ENCODE measurements around the gene EXOC6B. TPM values are rescaled to one million over a fixed set of nuclear protein-coding genes. Genes with fewer than 3 reads are reported as not detected.
"Not testable (repeated sequence)": the region's sequence is repeated elsewhere in the genome, so short reads cannot be mapped to it uniquely, and the experiment has no call there.

The EXOC6B gene
- total RNA-seq, 2 experiments from 2014 or later = 6.2 to 8.3 TPM

DNA sequence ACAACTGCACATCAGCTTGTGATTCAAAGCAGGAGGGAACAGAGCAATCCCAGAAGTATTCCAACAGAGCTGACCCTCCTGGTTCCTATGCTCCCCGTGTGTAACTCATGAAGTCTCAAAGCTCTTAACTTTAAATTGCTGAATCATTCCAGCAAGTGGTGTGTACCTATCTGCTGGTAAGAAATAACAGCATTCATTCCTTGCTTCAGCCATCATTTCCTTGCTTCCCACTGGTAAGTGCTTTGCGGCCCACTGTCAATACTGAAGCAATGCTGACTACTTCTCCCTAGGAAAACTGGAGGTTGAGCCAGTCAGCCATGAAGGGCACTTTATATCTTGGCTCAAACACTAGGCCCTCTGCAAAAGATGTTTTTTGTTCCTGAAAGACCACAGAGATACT lies 222.4 kb downstream of the EXOC6B start:
- ATAC-seq (no peak), DNase-seq (no peak)
- ChIA-PET CTCF (interaction anchor here (1.7 kb wide), 1 partner anchor 23 kb away, joined by 5 read pairs; no protein-coding TSS in a partner anchor), POLR2A (no interaction called here)
- no peaks in the 10 kb centered on the region for H3K36me3 Mint-ChIP-seq (ENCODE audit: low read depth)
- H3K27ac Mint-ChIP-seq = no peak overlapping the region
- H3K27me3 Mint-ChIP-seq = no peaks in the 10 kb centered on the region
- H3K9me3 Mint-ChIP-seq = peaks cover 2% of the 10 kb centered on the region
- TF ChIP-seq, protein P1, sequence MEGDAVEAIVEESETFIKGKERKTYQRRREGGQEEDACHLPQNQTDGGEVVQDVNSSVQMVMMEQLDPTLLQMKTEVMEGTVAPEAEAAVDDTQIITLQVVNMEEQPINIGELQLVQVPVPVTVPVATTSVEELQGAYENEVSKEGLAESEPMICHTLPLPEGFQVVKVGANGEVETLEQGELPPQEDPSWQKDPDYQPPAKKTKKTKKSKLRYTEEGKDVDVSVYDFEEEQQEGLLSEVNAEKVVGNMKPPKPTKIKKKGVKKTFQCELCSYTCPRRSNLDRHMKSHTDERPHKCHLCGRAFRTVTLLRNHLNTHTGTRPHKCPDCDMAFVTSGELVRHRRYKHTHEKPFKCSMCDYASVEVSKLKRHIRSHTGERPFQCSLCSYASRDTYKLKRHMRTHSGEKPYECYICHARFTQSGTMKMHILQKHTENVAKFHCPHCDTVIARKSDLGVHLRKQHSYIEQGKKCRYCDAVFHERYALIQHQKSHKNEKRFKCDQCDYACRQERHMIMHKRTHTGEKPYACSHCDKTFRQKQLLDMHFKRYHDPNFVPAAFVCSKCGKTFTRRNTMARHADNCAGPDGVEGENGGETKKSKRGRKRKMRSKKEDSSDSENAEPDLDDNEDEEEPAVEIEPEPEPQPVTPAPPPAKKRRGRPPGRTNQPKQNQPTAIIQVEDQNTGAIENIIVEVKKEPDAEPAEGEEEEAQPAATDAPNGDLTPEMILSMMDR (IDR thresholded peaks at IDR 0.05) = no peak
- H3K4me1 Mint-ChIP-seq (ENCODE audit: low read depth) = peaks cover 18% of the 10 kb centered on the region
- no peak overlapping the region for H3K4me3 Mint-ChIP-seq
- intact Hi-C loops (cut with micrococcal nuclease) = no loop called here

DNA sequence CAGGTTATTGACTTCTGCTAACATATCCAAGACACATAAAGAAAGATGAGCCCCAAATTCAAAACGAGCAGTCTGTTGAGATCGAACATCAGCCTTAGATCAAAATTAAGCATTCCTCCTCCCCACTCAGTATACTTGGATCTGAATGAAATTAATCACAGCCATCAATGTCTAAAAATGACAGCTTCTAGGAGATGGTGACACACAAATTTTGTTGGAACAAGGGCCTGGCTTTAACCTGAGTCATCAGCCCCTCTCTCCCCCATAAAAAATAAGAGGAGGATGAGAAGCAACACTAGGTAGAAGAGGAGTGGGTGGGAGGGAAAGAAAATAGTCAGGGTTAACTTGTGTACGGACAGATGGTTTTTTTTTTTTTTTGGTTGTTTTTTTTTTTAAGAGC lies 223.1 kb downstream of the EXOC6B start:
- Mint-ChIP-seq H3K4me3 (no peak overlapping the region), H3K27ac (peak overlapping the region; percentile 30), H3K36me3 (ENCODE audit: low read depth) (no peaks in the 10 kb centered on the region), H3K27me3 (no peaks in the 10 kb centered on the region), H3K4me1 (ENCODE audit: low read depth) (peaks cover 18% of the 10 kb centered on the region), H3K9me3 (peaks cover 2% of the 10 kb centered on the region)
- TF ChIP-seq, protein P1 (IDR thresholded peaks at IDR 0.05) = no peak
- DNase-seq = no peak
- ChIA-PET POLR2A (no interaction called here), CTCF (interaction anchor here (1.7 kb wide), 1 partner anchor 22 kb away, joined by 5 read pairs; no protein-coding TSS in a partner anchor)
- no peak for ATAC-seq
- intact Hi-C loops (cut with micrococcal nuclease) = no loop called here

DNA sequence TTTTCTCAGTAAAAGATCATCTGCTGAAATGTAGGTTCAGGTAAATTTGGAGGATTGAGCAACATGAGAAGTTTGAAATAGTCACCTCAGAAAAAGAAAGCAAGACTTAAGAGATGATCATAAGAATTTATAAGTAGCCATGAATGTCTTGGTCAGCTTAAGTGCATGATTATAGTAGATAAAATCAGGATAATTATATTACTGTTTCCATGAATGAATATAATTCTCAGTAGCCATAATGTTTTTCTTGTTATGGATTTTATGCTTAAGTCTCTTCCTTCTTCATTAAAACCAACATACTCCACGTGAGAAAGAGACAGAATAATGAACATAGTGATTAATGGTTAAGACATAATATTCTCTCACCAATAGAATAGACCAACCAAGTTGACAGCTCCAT lies 223.7 kb downstream of the EXOC6B start:
- Mint-ChIP-seq H3K27ac (no peak overlapping the region), H3K4me1 (ENCODE audit: low read depth) (peaks cover 18% of the 10 kb centered on the region), H3K27me3 (no peaks in the 10 kb centered on the region), H3K9me3 (peaks cover under 1% of the 10 kb centered on the region), H3K4me3 (no peak overlapping the region), H3K36me3 (ENCODE audit: low read depth) (no peaks in the 10 kb centered on the region)
- DNase-seq (no peak), ATAC-seq (no peak)
- intact Hi-C loops (cut with micrococcal nuclease) = no loop called here
- ChIA-PET CTCF (no interaction called here), POLR2A (no interaction called here)
- TF ChIP-seq, protein P1 (IDR thresholded peaks at IDR 0.05) = no peak

DNA sequence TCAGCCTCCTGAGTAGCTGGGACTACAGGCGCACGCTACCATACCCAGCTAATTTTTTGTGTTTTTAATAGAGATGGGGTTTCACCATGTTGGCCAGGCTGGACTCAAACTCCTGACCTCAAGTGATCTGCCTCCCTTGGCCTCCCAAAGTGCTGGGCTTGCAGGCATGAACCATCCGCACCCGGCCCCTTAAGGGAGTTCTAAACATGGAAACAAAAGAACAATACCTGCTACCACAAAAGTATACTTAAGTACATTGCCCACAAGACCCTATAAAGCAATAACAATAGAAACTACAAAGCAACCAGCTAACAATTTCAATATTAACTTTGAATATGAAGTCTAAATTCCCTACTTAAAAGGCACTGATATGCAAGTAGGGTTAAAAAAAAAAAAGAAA lies 242.0 kb downstream of the EXOC6B start:
- H3K27ac Mint-ChIP-seq; H3K9me3 Mint-ChIP-seq; H3K27me3 Mint-ChIP-seq; intact Hi-C loops (cut with micrococcal nuclease); H3K4me1 Mint-ChIP-seq (ENCODE audit: low read depth); H3K4me3 Mint-ChIP-seq; POLR2A ChIA-PET; ATAC-seq; CTCF ChIA-PET; H3K36me3 Mint-ChIP-seq (ENCODE audit: low read depth); DNase-seq: not testable (repeated sequence)

DNA sequence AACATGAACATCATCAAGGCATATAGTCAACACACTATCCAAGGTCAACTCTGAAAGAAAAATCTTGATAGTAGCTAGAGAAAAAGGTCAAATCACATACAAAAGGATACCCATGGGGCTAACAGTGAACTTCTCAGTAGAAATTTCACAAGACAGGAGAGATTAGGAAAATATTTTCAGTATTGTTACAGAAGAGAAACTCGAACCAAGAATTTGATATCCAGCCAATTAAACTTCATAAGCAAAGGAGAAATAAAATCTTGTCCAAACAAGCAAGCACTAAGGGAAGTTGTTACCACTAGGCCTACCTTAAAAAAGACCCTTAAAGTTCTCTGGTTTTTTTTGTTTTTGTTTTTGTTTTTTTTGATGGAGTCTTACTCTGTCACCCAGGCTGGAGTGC lies 242.5 kb downstream of the EXOC6B start:
- TF ChIP-seq, protein P1 (IDR thresholded peaks at IDR 0.05) = no peak
- DNase-seq = no peak
- intact Hi-C loops (cut with micrococcal nuclease) = no loop called here
- H3K27me3 Mint-ChIP-seq = no peaks in the 10 kb centered on the region
- H3K4me3 Mint-ChIP-seq = no peak overlapping the region
- no peak overlapping the region for H3K27ac Mint-ChIP-seq
- POLR2A ChIA-PET = no interaction called here
- CTCF ChIA-PET = no interaction called here
- H3K9me3 Mint-ChIP-seq = no peaks in the 10 kb centered on the region
- no peaks in the 10 kb centered on the region for H3K4me1 Mint-ChIP-seq (ENCODE audit: low read depth)
- no peak for ATAC-seq
- no peaks in the 10 kb centered on the region for H3K36me3 Mint-ChIP-seq (ENCODE audit: low read depth)

Data from activated CD8-positive, alpha-beta T cell treated with anti-CD3 and anti-CD28 coated beads for 36 hours (primary cell).